Endometrial microvascular endothelial cells (primary cell): ENCODE data around the gene NFIA. TPM values are rescaled to one million over a fixed set of nuclear protein-coding genes. Genes with fewer than 3 reads are reported as not detected.

Source experiments
- in situ Hi-C: cut with HindIII; loops from 2 replicates; pipeline ENCODE4 v1.10.0; 2017; ENCODE audit warnings: low sequenced_read_pairs, low pct_unique_long_range_greater_than_20kb; ENCODE audit errors: inconsistent ontology term
- total RNA-seq: library from RNA; depleted of rRNA; stranded (reverse); fragments of >200 nt; gene quantifications from one replicate; pipeline ENCODE4 v1.2.3, GENCODE V29; 2015; ENCODE audit errors: inconsistent ontology term

Gene NFIA
- total RNA-seq, 1 donor from 2014 or later, result 17.4 TPM

GRCh38 chr1:61403679-61404596, 321.6 kb downstream of the NFIA start:
- in situ Hi-C loops, result no loop called here

GRCh38 chr1:61404597-61405376, 322.4 kb downstream of the NFIA start:
- in situ Hi-C loops, result no loop called here

DNA sequence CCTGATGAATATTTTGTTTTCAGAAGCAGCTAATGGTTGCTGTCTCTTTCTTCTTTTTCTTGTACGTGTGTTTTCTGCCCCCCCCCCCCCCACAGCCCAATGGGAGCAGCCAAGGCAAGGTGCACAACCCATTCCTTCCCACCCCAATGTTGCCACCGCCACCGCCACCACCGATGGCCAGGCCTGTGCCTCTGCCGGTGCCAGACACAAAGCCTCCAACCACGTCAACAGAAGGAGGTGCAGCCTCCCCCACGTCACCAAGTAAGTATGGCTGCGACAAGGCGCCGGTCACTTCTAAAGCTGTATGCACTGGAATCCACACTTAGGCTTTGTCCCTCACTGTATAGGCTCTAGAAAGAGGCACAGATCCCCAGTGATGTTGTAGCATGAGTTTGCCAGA, 324.1 kb downstream of the NFIA start:
- in situ Hi-C loops, result no loop called here

DNA sequence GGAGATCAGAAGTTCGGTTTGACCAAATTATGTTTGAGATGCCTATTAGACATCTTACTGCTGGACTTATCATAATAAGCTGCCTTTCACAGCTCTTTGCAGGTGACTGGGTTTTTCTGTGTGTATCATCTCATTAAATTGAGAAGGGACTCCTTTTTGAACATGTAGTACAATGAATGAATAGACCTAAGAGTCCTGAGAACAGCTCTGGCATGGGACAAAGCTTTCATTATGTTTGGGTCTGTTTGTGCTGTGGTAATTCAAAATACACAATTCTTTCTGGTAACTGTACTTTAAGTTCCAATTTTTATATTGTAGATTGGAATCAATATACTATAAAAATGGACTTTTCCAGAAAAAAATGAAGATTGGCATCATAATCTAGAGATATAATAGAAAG, 330.2 kb downstream of the NFIA start:
- in situ Hi-C loops, result no loop called here

- in situ Hi-C loops, result no loop called here
Observed at GRCh38 chr1:61419196-61419595, 336.8 kb downstream of the NFIA start.

DNA sequence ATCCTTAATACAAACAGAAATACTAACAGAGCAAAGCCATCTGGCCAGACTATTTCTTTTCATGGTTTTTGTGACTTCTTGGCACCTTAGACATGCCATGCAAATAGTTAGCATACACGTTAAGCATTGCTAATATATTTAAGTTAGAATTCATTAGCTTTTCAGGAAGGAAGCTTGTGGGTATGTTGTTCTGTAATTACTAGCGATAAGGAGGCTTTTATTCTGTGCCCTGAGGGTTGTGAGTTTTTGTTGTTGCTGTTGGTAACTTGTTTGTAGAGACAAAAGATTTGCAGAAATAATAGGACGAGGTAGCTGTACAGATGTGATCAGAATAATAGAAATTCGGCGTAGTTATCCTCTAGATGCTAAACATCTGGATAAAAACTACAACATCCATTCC, 337.3 kb downstream of the NFIA start:
- in situ Hi-C loops, result no loop called here

DNA sequence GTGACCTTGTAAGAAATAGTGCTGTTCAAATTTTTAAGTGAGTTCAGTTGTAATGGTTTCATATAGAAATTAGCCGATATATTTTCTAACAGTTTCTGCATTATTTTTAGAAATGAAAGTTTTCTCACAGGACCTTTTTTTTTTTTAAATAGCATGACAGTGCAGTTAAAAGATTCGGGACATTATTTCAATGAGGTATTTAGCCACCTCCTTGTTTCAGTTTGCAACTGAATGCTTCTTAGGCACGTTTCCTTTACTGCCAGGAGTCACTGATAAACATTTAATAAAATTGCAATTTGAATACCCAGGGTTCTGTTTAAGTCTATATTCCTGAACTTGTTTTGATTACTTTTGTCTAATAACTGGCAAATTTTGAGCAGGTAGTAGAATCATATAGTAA, 337.9 kb downstream of the NFIA start:
- in situ Hi-C loops, result no loop called here

DNA sequence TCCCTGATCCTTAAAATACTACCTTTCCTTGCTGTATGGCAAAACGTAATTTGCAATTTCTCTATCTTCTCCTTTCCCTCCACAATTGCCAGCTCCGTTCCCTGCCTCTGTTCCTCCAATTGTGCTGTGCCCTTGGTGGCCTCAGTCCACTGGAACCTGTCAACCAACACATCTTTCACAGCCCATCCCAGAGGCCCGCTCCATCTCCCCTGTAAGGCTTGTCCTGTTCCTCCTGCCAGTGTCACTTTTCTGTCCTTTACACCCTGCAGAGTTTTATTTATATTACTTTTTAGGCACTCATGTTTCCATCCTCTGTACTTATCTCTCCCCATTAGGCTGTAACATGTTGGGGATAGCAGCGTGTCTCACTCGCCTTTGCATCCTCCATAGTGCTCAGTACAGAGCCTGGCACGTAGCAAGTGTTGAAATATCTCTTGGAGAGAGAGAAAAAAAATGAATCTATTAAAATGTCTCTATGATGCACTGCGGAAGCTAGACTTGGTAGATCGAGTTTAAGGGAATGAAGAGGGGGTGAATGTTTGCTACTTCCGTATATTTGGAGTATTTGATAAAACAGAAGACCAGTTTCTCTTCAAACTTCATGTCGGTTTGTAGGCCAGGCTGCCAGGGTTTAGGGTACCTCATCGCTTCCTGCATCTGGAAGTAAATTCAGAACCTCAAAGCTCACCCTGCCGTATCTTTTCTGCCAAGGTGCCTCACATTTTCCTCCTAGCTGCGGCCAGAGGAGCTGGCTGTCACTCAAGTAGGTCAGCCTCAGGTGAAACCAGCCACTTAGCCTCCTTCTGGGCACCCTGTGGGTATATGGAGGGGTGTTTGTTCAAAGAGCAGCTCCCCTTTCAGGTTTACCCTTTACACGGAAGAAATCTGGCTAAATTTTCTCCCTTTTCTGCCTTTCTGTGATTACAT, 338.8 kb downstream of the NFIA start:
- in situ Hi-C loops, result no loop called here

- in situ Hi-C loops, result no loop called here
Observed at GRCh38 chr1:61423643-61424042, 341.3 kb downstream of the NFIA start.

DNA sequence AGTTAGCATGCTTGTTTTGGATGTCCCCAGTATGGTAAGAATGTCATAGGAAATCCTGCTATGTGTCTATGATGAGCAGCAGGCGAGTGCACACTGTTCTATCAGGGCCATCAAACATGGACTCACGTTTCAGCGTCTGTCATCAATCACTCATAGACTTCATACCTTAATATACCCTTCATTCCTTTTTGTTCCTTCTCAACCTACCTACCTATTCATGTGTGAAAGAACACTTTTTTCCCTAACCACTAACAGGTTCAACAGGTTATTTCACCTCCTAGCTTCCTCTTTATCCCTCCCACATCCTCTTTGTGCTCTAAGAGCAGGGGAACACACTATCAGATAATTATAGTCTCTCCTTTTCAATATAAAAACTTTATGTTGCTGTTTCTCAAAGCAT, 342.0 kb downstream of the NFIA start:
- in situ Hi-C loops, result no loop called here

DNA sequence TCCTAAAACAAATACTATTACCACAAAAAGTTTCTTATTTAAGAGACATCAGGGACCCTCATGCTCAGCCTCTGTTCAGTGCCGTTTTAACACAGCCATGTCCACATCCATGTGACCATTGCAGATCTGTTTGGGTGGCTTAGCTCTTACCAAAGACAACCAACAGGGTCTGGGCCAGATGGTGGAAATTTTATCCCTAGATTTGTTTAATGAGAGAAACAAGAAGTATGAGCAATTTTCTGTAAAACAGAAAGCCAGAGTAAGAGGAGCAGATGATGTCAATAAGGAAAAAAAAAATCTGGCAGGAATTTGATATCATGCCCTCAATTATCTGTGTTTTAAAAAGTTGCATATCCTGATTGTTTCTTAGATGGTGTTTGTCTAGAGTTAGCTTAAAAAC, 342.7 kb downstream of the NFIA start:
- in situ Hi-C loops, result no loop called here

DNA sequence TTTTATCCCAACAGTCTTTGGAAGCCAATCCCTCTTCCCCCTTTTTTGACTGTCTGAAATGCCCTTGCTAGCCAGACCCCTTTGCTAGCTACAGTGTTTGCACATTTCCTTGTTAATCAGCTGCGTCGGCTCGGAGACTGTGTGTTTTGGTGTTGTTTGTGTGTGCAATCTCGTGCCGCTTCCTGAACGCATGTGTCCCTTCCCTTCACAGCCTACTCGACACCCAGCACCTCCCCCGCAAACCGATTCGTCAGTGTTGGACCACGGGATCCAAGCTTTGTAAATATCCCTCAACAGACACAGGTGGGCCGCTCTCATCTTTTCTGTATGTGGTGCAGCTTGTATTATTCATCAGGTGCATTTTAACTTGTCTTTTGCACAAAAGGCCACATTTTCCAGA, 343.9 kb downstream of the NFIA start:
- in situ Hi-C loops, result no loop called here

- in situ Hi-C loops, result no loop called here
Observed at GRCh38 chr1:61426885-61427284, 344.5 kb downstream of the NFIA start.

DNA sequence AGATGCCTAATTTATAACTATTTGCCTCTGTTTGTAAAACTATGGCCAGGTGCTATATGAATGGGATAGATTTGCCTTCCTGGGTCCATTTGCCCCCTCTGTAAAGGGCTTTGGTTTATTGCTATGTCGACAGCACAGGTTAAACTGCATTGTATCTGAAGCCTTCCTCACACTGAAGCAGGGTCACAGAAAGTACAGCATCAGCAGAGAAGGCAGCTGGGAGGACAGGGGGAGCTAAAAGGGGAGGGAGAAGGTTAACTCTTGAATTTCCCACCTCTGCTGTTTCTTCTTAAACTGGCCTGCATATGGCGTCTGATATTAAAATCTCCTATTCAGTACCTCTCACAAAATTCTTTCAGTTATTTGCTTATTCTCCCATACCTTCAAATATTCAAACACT, 345.1 kb downstream of the NFIA start:
- in situ Hi-C loops, result no loop called here

- in situ Hi-C loops, result no loop called here
Observed at GRCh38 chr1:61428146-61428545, 345.8 kb downstream of the NFIA start.

- in situ Hi-C loops, result no loop called here
Observed at GRCh38 chr1:61432616-61433388, 350.4 kb downstream of the NFIA start.

GRCh38 chr1:61433646-61434045, 351.3 kb downstream of the NFIA start:
- in situ Hi-C loops, result no loop called here

DNA sequence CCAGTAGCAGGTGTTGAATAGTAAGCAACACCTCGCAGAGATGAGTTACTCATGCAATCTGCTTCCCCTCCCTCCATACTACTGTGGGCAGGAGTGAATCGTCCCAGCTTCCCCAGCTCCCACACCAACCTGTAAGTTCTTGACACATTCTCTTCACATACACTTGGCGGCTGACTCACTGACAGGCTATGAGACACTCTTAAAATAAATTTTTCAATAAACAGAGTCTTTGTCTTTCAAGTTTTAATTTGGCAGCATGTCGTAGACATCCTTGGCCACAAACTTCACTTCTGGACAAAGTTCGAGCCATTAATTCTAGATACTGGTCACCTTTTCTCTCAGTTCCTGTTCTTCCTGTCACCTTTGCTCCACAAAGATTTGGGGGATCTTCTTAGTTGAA, 351.9 kb downstream of the NFIA start:
- in situ Hi-C loops, result no loop called here
